Activated T-cell treated with anti-CD3 and anti-CD28 coated beads, Interleukin-2, amount 50 U/mL, for 72 hours (primary cell): Measurements from ENCODE around the gene SCAND1. TPM values are rescaled to one million over a fixed set of nuclear protein-coding genes. Genes with fewer than 3 reads are reported as not detected.
"Not testable (repeated sequence)": the region's sequence is repeated elsewhere in the genome, so short reads cannot be mapped to it uniquely, and the experiment has no call there.

Source experiments
- ATAC-seq, 2 donors: fragments of 150-1000 bp; cut with Tn5 transposase; replicated peaks in 1 of 2; 2 replicates each; pipeline ENCODE4 v1.10.0; 2021; ENCODE audit warnings: moderate library complexity in 2 of 2, mild to moderate bottlenecking in 1 of 2
- DNase-seq, 2 donors: peaks; one replicate each; pipeline ENCODE4 v3.0.0; 2021 to 2022; ENCODE audit warnings: mixed read lengths in 1 of 2
- H3K27ac Mint-ChIP-seq: one replicate; pipeline ENCODE4 v1.8.0; 2022; ENCODE audit warnings: mild to moderate bottlenecking, moderate library complexity, mixed read lengths
- H3K27me3 Mint-ChIP-seq: one replicate; pipeline ENCODE4 v1.8.0; 2022; ENCODE audit warnings: low read depth, mixed read lengths
- H3K36me3 Mint-ChIP-seq, 2 donors: one replicate each; pipeline ENCODE4 v1.8.0; 2022; ENCODE audit warnings: mixed read lengths in 2 of 2, mild to moderate bottlenecking in 1 of 2; ENCODE audit not compliant: insufficient read depth in 2 of 2
- H3K4me1 Mint-ChIP-seq: one replicate; pipeline ENCODE4 v1.8.0; 2022; ENCODE audit warnings: low read depth, mixed read lengths
- H3K4me3 Mint-ChIP-seq, 2 donors: one replicate each; pipeline ENCODE4 v1.8.0; 2022; ENCODE audit warnings: mild to moderate bottlenecking in 2 of 2, mixed read lengths in 2 of 2, moderate library complexity in 2 of 2
- H3K9me3 Mint-ChIP-seq, 2 donors: one replicate each; pipeline ENCODE4 v1.8.0; 2022; ENCODE audit warnings: mixed read lengths in 2 of 2
- total RNA-seq, 2 donors: library from RNA; stranded (reverse); gene quantifications; one replicate each; pipeline ENCODE4 v1.2.3, GENCODE V29; 2022

The SCAND1 gene
- 10 to 100 TPM; 31.7 to 38.2 TPM for total RNA-seq

GRCh38 chr20:35954200-35954906 lies at the start of gene SCAND1:
Gene SCAND1, minus strand, starts transcription at chr20:35954502. Its CDS starts 218 bp downstream, at chr20:35954284.
- peaks cover 8 to 10% of the 10 kb centered on the region in 2 donors for H3K36me3 Mint-ChIP-seq
- peaks cover 1 to 2% of the 10 kb centered on the region in 2 donors for H3K9me3 Mint-ChIP-seq
- peak within 1 kb of the TSS; percentile 99 for H3K27ac Mint-ChIP-seq
- no peaks in the 10 kb centered on the region for H3K27me3 Mint-ChIP-seq
- DNase-seq (peak; percentile 97 to 99), ATAC-seq (peak; percentile 90 to 93)
- H3K4me3 Mint-ChIP-seq, result peak within 1 kb of the TSS; percentile 100
- peaks cover 15% of the 10 kb centered on the region for H3K4me1 Mint-ChIP-seq

- H3K4me1 Mint-ChIP-seq, result no peaks in the 10 kb centered on the region
- DNase-seq (no peak), ATAC-seq (no peak)
- H3K9me3 Mint-ChIP-seq, result peaks cover 2 to 5% of the 10 kb centered on the region in 2 donors
- H3K27ac Mint-ChIP-seq, result no peak overlapping the region
- H3K27me3 Mint-ChIP-seq, result no peaks in the 10 kb centered on the region
- H3K36me3 Mint-ChIP-seq, result peaks cover 0 to 6% of the 10 kb centered on the region in 2 donors
- no peak overlapping the region for H3K4me3 Mint-ChIP-seq
Measured at GRCh38 chr20:36004045-36004444, 49.7 kb upstream of the SCAND1 start.

DNA sequence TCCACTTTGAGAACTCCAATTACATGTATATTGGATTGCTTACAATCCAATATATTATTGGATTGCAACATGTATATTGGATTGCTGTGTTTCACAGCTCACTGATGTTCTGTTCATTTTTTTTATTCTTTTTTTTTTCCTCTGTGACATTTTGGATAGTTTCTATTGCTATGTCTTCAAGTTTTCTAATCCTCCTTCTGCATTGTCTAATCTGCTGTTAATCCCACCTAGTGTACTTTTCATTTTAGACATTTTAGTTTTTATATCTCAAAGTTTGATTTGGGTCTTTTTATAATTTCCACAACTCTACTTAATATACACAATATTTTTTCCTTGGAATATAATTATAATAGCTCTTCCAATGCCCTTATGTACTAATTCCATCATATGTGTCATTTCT lies 48.6 kb upstream of the SCAND1 start:
- no peak overlapping the region for H3K4me3 Mint-ChIP-seq
- peaks cover 0 to 6% of the 10 kb centered on the region in 2 donors for H3K36me3 Mint-ChIP-seq
- H3K4me1 Mint-ChIP-seq, result no peaks in the 10 kb centered on the region
- no peak for ATAC-seq
- no peaks in the 10 kb centered on the region for H3K27me3 Mint-ChIP-seq
- no peak for DNase-seq
- no peak overlapping the region for H3K27ac Mint-ChIP-seq
- H3K9me3 Mint-ChIP-seq, result peaks cover 2 to 5% of the 10 kb centered on the region in 2 donors

GRCh38 chr20:36001331-36001730 lies 47.0 kb upstream of the SCAND1 start:
- not testable (repeated sequence) for H3K36me3 Mint-ChIP-seq, ATAC-seq, H3K9me3 Mint-ChIP-seq

GRCh38 chr20:35996492-35996891 lies 42.2 kb upstream of the SCAND1 start:
- not testable (repeated sequence) for H3K27ac Mint-ChIP-seq, H3K9me3 Mint-ChIP-seq, H3K4me3 Mint-ChIP-seq, H3K36me3 Mint-ChIP-seq, ATAC-seq, H3K4me1 Mint-ChIP-seq, H3K27me3 Mint-ChIP-seq, DNase-seq

More at GRCh38 chr20:36001331-36001730, 47.0 kb upstream of the SCAND1 start:
- DNase-seq, H3K4me3 Mint-ChIP-seq, H3K27me3 Mint-ChIP-seq, H3K27ac Mint-ChIP-seq, H3K4me1 Mint-ChIP-seq: not testable (repeated sequence)

DNA sequence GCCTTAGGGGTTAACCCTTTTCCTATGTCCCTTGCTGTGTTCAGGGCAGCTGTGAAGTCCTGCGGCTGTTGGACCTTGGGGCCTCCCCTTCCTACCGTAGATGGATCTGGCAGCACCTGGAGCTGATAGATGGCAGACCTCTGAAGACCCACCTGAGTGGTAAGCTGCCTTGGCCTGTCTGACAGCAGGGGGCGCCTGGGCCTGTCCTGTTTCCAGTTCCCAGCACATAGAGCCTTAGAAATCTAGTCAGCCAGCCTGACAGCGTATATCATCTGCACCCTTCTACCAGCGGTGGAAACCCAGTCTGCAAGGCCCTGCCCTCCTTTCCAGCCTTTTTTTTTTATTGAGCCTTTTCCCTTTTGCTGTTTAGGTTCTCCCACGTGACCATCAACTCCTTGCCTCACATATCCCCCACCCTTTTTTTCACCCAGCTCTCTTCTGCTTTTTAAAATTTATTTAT lies 40.7 kb upstream of the SCAND1 start:
- ATAC-seq, result peak; percentile 88
- peak; percentile 83 to 85 for DNase-seq
- Mint-ChIP-seq H3K36me3 (no peaks in the 10 kb centered on the region), H3K4me1 (no peaks in the 10 kb centered on the region), H3K27ac (no peak overlapping the region), H3K9me3 (no peaks in the 10 kb centered on the region), H3K4me3 (no peak overlapping the region), H3K27me3 (peaks cover under 1% of the 10 kb centered on the region)

- no peaks in the 10 kb centered on the region for H3K36me3 Mint-ChIP-seq
- ATAC-seq (peak; percentile 75 to 80), DNase-seq (peak; percentile 36 to 48)
- H3K27me3 Mint-ChIP-seq, result peaks cover 13% of the 10 kb centered on the region
- H3K4me3 Mint-ChIP-seq, result peak overlapping the region; percentile 12 to 18
- no peaks in the 10 kb centered on the region for H3K4me1 Mint-ChIP-seq
- H3K27ac Mint-ChIP-seq, result no peak overlapping the region
- H3K9me3 Mint-ChIP-seq, result no peaks in the 10 kb centered on the region
Measured at GRCh38 chr20:35992713-35993335, 38.5 kb upstream of the SCAND1 start.

GRCh38 chr20:35991142-35991771 lies 37.0 kb upstream of the SCAND1 start:
- H3K4me1 Mint-ChIP-seq, result no peaks in the 10 kb centered on the region
- DNase-seq (peak in 1 of 2 donors; percentile 7), ATAC-seq (no peak)
- no peaks in the 10 kb centered on the region for H3K9me3 Mint-ChIP-seq
- peaks cover 13% of the 10 kb centered on the region for H3K27me3 Mint-ChIP-seq
- no peak overlapping the region for H3K27ac Mint-ChIP-seq
- H3K36me3 Mint-ChIP-seq, result no peaks in the 10 kb centered on the region
- H3K4me3 Mint-ChIP-seq, result no peak overlapping the region

DNA sequence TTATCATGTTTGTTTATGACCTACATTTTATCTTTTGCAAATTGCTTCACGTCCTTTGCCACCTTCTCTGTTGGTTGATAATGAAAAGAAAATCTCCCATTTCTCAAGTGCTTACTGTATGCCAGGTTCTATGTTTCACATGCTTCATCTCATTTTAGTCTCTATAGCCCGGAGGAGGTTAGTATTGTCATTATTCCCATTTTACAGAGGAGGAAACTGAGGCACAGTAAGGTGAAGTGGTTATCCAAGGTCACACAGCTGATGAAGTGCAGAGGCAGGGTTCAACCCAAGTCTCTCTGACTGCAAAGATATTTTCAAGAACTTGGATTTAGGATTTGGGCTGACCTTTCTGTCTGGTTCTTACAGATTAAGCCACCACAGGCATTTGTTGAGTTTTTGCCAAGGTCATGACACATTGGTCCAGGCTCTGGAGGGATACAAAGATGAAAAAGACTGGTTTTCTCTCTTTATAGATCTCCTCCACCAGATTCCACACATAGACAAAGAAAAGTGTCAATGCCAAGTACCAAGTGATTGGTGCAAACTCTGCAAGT lies 34.7 kb upstream of the SCAND1 start:
- ATAC-seq (no peak), DNase-seq (no peak)
- no peaks in the 10 kb centered on the region for H3K4me1 Mint-ChIP-seq
- peaks cover 13% of the 10 kb centered on the region for H3K27me3 Mint-ChIP-seq
- no peak overlapping the region for H3K4me3 Mint-ChIP-seq
- H3K27ac Mint-ChIP-seq, result no peak overlapping the region
- H3K9me3 Mint-ChIP-seq, result no peaks in the 10 kb centered on the region
- no peaks in the 10 kb centered on the region for H3K36me3 Mint-ChIP-seq

DNA sequence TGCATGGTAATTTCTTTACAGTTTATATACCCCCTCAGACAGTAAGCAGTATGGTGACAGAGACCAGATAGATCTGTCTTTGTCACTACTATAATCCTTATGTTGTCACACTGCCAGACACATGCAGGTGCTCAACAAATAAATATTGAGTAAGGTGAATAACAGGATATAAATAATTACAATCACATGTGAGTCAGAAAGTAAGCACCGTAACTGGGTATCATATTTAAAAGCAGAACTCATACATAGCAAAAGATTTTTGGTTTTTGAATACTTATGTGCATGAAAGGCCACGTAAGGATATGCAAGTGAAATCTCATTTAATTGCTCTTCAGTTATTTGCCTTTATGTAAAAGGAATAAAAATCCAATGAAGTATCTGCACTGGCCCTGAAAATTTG lies 31.5 kb upstream of the SCAND1 start:
- Mint-ChIP-seq H3K4me3 (no peak overlapping the region), H3K36me3 (no peaks in the 10 kb centered on the region), H3K27ac (no peak overlapping the region), H3K27me3 (peaks cover 13% of the 10 kb centered on the region), H3K4me1 (no peaks in the 10 kb centered on the region), H3K9me3 (no peaks in the 10 kb centered on the region)
- ATAC-seq, result no peak
- no peak for DNase-seq

- DNase-seq (no peak), ATAC-seq (no peak)
- H3K27ac Mint-ChIP-seq, result no peak overlapping the region
Measured at GRCh38 chr20:35984382-35984781, 30.1 kb upstream of the SCAND1 start.

DNA sequence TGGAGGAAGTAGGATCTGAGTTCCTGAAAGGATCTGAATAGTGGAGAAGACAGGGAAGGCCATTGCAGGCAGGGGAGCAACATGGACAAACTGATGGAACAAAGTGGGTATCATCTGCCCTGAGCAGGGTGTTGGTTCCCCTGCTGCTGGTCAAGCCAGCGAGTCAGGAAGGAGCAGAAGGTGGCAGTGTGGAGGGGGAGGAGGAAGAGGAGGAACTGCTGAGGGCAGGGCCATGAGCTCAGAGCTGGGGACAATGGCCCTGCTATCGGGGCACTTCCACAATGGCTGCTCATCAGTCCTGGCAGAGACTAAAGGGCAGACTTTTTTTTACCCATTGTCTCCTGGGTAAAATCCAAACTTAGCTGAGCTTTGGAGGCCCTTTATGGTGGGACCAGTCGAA lies 27.7 kb upstream of the SCAND1 start:
- no peaks in the 10 kb centered on the region for H3K27me3 Mint-ChIP-seq
- DNase-seq (no peak), ATAC-seq (no peak)
- no peak overlapping the region for H3K27ac Mint-ChIP-seq
- H3K4me3 Mint-ChIP-seq, result no peak overlapping the region
- H3K36me3 Mint-ChIP-seq, result no peaks in the 10 kb centered on the region
- no peaks in the 10 kb centered on the region for H3K4me1 Mint-ChIP-seq
- H3K9me3 Mint-ChIP-seq, result no peaks in the 10 kb centered on the region

More at GRCh38 chr20:35984382-35984781, 30.1 kb upstream of the SCAND1 start:
- Mint-ChIP-seq H3K27me3 (peaks cover 6% of the 10 kb centered on the region), H3K4me1 (no peaks in the 10 kb centered on the region), H3K4me3 (no peak overlapping the region), H3K36me3 (no peaks in the 10 kb centered on the region), H3K9me3 (no peaks in the 10 kb centered on the region)

- no peak for DNase-seq
- Mint-ChIP-seq H3K9me3 (no peaks in the 10 kb centered on the region), H3K27ac (no peak overlapping the region)
Measured at GRCh38 chr20:35979544-35979943, 25.2 kb upstream of the SCAND1 start.

More at GRCh38 chr20:35979544-35979943, 25.2 kb upstream of the SCAND1 start:
- Mint-ChIP-seq H3K4me3 (no peak overlapping the region), H3K36me3 (no peaks in the 10 kb centered on the region), H3K27me3 (no peaks in the 10 kb centered on the region), H3K4me1 (no peaks in the 10 kb centered on the region)
- ATAC-seq, result no peak
